ENCODE measurements around the gene MSRB3.
"Not testable (repeated sequence)": the region's sequence is repeated elsewhere in the genome, so short reads cannot be mapped to it uniquely, and the experiment has no call there.

MSRB3 gene

DNA sequence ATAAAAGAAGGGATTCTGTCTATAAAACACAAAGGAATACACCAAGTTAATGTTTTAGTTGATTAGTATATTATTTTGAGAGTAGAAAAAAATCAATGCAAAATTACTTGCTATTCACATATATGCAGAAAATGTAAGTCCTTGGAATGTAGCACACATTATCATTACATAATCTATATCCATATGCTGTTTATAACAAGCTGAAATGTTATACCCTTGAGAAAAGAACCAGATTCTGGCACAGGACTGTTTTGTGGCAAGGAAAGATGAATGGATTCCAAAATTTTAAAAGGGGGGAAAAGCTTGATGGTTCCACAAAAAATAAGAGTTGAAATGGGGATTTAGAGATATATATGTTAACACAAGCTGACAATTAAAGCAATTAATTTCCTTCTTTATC is 153.6 kb downstream of the MSRB3 start:
- DNase-seq (ENCODE audit: low read depth) = no peak
- H3K4me3 ChIP-seq (ENCODE audit: low read depth, low read length) = no peak overlapping the region

DNA sequence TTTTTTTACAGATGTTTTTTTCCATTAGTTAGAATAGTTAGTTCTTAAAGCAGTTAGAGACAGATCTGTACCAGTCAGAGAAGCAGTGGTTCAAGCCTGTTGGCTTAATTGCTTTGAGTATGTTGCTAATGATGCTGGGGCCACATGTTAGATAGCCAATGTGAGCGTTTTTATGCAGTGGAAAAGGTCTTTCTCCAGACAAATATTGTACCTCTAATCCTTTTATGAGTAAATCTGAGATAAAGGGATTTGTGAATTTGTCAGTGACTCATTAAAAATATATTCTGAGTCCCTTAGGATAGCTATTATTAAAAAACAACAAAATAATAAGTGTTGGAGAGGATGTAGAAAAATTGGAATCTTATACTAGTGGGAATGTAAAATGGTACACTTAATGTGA is 154.2 kb downstream of the MSRB3 start:
- no peak for DNase-seq (ENCODE audit: low read depth)
- no peak overlapping the region for H3K4me3 ChIP-seq (ENCODE audit: low read depth, low read length)

DNA sequence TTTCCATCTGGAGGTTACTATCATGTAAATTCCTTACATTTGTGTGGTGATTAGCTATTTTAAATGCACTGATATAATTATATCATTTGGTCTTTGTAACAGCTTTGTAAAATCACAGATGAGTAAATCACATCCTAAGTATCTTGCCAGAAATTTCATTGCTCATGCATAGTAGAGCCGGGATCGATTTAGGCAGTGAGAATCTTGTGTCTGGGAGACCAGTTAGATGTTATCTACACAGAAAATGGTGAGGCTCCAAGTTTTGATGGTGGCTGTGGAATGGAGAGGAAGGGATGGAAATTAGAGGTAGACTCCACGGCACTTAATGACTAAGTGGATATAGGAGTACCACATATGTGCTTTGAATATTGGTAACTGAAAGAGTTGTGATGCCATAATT is 156.3 kb downstream of the MSRB3 start:
- no peak overlapping the region for H3K4me3 ChIP-seq (ENCODE audit: low read depth, low read length)
- DNase-seq (ENCODE audit: low read depth) = no peak

DNA sequence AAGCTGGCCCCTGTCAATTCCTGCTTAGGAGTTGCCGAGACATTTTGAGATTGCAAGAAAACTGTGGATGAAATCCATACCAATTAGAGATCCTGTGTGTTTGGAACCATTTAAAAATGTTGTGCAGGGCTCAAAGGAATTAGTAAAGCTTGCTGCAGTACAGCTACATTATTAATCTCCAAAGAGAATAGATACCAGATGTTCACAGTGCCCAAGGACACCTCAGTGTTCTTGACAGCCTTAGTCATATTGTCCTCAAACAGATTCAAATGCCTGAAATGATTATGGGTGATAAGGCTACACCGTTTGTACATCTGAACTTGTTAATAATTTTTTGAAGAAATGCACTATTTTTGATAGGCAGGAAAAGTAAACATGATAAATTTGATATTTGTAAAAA is 164.6 kb downstream of the MSRB3 start:
- no peak overlapping the region for H3K4me3 ChIP-seq (ENCODE audit: low read depth, low read length)
- no peak for DNase-seq (ENCODE audit: low read depth)

DNA sequence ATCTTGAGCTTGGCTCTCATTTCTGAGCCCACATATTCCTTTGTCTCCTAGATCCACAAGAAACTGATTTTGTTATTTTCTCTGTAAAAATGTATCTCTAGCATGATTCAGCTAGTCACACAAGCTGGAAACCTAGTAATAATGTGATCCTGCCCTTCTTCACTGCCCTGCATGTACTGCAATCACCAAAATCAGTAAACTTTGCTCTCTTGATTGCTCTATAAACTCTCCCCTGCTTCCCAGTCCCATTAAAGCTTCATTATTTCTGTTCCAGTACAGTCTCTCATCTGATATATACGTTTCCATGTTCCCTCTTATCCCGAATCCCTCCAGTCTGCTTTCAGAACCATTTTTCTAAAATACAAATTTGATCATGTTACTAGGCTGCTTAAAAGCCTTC is 166.5 kb downstream of the MSRB3 start:
- DNase-seq (ENCODE audit: low read depth) = no peak
- H3K4me3 ChIP-seq (ENCODE audit: low read depth, low read length) = no peak overlapping the region

DNA sequence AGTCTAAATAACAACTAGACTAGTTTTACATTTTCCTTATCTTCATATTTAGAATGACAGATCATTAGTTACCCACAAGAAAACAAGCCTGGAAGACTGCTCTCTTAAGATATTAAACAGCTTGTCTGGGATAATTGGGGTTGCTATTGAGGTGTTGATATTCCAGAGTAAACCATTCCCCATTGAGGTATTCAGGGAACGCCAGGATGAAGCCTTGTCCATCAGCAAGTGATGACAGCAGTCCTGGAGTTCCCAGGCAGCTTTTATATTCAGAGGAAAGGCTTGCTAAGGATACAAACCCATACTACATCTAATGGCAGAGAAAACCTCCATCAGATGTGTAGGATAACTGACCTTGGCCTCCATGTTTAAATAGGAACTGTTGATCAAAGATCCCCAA is 168.4 kb downstream of the MSRB3 start:
- DNase-seq (ENCODE audit: low read depth) = no peak
- H3K4me3 ChIP-seq (ENCODE audit: low read depth, low read length) = no peak overlapping the region

- DNase-seq (ENCODE audit: low read depth) = no peak
- no peak overlapping the region for H3K4me3 ChIP-seq (ENCODE audit: low read depth, low read length)
Measured at GRCh38 chr12:65449400-65449799, 170.9 kb downstream of the MSRB3 start.

GRCh38 chr12:65450625-65451024 is 172.1 kb downstream of the MSRB3 start:
- H3K4me3 ChIP-seq (ENCODE audit: low read depth, low read length) = no peak overlapping the region
- DNase-seq (ENCODE audit: low read depth) = no peak

- no peak for DNase-seq (ENCODE audit: low read depth)
- H3K4me3 ChIP-seq (ENCODE audit: low read depth, low read length) = no peak overlapping the region
Measured at GRCh38 chr12:65454115-65454787, 175.8 kb downstream of the MSRB3 start.

DNA sequence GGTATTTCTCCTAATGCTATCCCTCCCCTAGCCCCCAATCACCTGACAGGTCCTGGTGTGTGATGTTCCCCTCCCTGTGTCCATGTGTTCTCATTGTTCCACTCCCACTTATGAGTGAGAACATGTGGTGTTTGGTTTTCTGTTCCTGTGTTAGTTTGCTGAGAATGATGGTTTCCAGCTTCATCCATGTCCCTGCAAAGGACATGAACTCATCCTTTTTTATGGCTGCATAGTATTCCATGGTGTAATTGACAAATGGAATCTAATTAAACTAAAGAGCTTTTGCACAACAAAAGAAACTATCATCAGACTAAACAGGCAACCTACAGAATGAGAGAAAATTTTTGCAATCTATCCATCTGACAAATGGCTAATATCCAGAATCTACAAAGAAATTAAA is 178.9 kb downstream of the MSRB3 start:
- DNase-seq (ENCODE audit: low read depth); H3K4me3 ChIP-seq (ENCODE audit: low read depth, low read length): not testable (repeated sequence)

- no peak overlapping the region for H3K4me3 ChIP-seq (ENCODE audit: low read depth, low read length)
Measured at GRCh38 chr12:65458718-65459117, 180.2 kb downstream of the MSRB3 start.

GRCh38 chr12:65459545-65459944 is 181.1 kb downstream of the MSRB3 start:
- H3K4me3 ChIP-seq (ENCODE audit: low read depth, low read length) = no peak overlapping the region
- DNase-seq (ENCODE audit: low read depth) = no peak

More at GRCh38 chr12:65458718-65459117, 180.2 kb downstream of the MSRB3 start:
- DNase-seq (ENCODE audit: low read depth) = no peak

- no peak for DNase-seq (ENCODE audit: low read depth)
- no peak overlapping the region for H3K4me3 ChIP-seq (ENCODE audit: low read depth, low read length)
Measured at GRCh38 chr12:65460063-65460462, 181.6 kb downstream of the MSRB3 start.

GRCh38 chr12:65461017-65461416 is 182.5 kb downstream of the MSRB3 start:
- no peak overlapping the region for H3K4me3 ChIP-seq (ENCODE audit: low read depth, low read length)
- no peak for DNase-seq (ENCODE audit: low read depth)

DNA sequence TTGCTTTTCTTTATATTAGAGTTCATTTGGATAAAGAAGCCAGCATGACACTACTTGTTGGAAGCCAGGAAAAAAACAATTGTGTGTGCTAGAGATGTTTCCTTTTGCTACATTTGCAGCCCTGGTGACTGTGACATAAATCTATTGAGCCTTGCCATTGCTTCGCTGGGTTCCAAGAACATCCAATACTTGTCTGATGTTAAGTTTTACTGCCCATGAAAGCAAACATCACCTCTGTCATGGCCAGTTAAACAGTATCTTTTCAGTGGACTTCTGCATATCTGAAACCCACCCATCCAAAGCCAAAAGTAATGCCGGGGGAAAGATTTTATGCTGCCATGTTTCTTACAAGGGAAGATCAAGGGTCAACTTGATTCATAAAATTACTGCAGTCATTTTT is 184.0 kb downstream of the MSRB3 start:
- DNase-seq (ENCODE audit: low read depth) = no peak
- no peak overlapping the region for H3K4me3 ChIP-seq (ENCODE audit: low read depth, low read length)

DNA sequence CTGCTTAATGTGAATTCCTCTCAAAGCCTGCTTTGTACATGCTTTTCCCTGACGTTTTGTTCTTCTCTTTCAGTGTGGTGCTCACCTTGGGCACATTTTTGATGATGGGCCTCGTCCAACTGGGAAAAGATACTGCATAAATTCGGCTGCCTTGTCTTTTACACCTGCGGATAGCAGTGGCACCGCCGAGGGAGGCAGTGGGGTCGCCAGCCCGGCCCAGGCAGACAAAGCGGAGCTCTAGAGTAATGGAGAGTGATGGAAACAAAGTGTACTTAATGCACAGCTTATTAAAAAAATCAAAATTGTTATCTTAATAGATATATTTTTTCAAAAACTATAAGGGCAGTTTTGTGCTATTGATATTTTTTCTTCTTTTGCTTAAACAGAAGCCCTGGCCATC is 184.6 kb downstream of the MSRB3 start:
- H3K4me3 ChIP-seq (ENCODE audit: low read depth, low read length) = no peak overlapping the region
- DNase-seq (ENCODE audit: low read depth) = no peak

DNA sequence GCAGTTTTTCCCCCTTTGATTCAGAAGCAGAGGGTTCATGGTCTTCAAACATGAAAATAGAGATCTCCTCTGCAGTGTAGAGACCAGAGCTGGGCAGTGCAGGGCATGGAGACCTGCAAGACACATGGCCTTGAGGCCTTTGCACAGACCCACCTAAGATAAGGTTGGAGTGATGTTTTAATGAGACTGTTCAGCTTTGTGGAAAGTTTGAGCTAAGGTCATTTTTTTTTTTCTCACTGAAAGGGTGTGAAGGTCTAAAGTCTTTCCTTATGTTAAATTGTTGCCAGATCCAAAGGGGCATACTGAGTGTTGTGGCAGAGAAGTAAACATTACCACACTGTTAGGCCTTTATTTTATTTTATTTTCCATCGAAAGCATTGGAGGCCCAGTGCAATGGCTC is 185.1 kb downstream of the MSRB3 start:
- no peak for DNase-seq (ENCODE audit: low read depth)
- H3K4me3 ChIP-seq (ENCODE audit: low read depth, low read length) = no peak overlapping the region

DNA sequence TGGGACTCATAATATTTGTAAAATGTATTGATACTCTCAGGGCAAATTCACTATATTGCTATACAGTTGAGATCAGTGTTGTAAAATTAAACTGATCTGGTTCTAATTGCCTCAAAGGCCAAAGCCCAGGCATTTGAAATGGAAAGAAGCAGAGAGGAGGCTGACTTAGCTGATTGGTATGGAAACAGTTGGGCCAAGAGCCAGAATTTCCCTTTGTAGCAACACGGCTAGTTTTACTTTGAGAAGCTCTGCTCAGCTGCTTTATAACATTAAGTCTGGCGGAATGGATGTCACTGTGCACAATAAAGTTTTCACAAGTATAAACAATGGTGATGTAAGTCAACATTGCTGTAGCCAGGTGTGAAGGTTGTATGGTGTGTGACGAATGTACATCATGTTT is 186.4 kb downstream of the MSRB3 start:
- H3K4me3 ChIP-seq (ENCODE audit: low read depth, low read length) = no peak overlapping the region
- peak; percentile 80 for DNase-seq (ENCODE audit: low read depth)

- H3K4me3 ChIP-seq (ENCODE audit: low read depth, low read length) = no peak overlapping the region
- no peak for DNase-seq (ENCODE audit: low read depth)
Measured at GRCh38 chr12:65465766-65466547, 187.5 kb downstream of the MSRB3 start.

DNA sequence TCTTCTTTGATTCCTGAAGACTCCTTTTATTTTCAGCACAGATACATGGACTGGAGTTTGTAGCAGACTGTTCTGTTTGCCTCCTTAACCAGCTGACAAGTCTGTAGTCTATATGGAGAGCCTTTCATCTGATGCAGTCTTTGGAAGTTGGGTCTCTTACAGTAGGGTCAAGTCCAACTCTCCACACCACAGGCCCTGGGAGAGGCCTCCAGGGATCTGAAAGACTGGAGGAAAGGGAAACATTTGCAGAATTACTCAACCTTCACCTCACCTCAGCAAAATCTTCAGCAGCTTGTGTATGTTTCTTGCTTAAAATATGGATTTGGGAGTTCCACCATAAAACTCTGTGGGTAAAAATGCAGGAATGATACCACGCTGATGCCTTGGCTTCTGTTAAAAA is 188.4 kb downstream of the MSRB3 start:
- peak; percentile 36 for DNase-seq (ENCODE audit: low read depth)
- H3K4me3 ChIP-seq (ENCODE audit: low read depth, low read length) = no peak overlapping the region

GRCh38 chr12:65470256-65470655 is 191.8 kb downstream of the MSRB3 start:
- DNase-seq (ENCODE audit: low read depth) = no peak
- H3K4me3 ChIP-seq (ENCODE audit: low read depth, low read length) = no peak overlapping the region
